Mucosa of stomach (tissue), 1 donor: ENCODE data around the gene HECW1.
"Not testable (repeated sequence)": the region's sequence is repeated elsewhere in the genome, so short reads cannot be mapped to it uniquely, and the experiment has no call there.

Source experiments
- H3K27me3 ChIP-seq: one replicate; pipeline ENCODE4 v1.7.0; 2013; ENCODE audit warnings: mild to moderate bottlenecking, low read length; ENCODE audit not compliant: control insufficient read depth, insufficient read depth
- H3K36me3 ChIP-seq: one replicate; pipeline ENCODE4 v1.7.0; 2013; ENCODE audit warnings: low read length; ENCODE audit not compliant: control insufficient read depth, insufficient read depth
- H3K4me1 ChIP-seq: one replicate; pipeline ENCODE4 v1.7.0; 2013; ENCODE audit warnings: mild to moderate bottlenecking, low read length; ENCODE audit not compliant: control insufficient read depth, insufficient read depth
- H3K4me3 ChIP-seq: one replicate; pipeline ENCODE4 v1.7.0; 2013; ENCODE audit warnings: low read length
- H3K9ac ChIP-seq: one replicate; pipeline ENCODE4 v1.7.0; 2013; ENCODE audit warnings: mild to moderate bottlenecking, low read length, moderate library complexity
- H3K9me3 ChIP-seq: one replicate; pipeline ENCODE4 v1.7.0; 2013; ENCODE audit warnings: mild to moderate bottlenecking, low read length, moderate library complexity; ENCODE audit not compliant: control insufficient read depth
- donor health status: Pancreatic carcinoma.

Gene HECW1

GRCh38 chr7:43198599-43199090, 86.2 kb downstream of the HECW1 start:
- H3K9me3 ChIP-seq: no peaks in the 10 kb centered on the region
- no peak overlapping the region for H3K4me3 ChIP-seq
- H3K4me1 ChIP-seq: no peaks in the 10 kb centered on the region
- peaks cover 4% of the 10 kb centered on the region for H3K27me3 ChIP-seq
- no peaks in the 10 kb centered on the region for H3K36me3 ChIP-seq
- H3K9ac ChIP-seq: no peak overlapping the region

GRCh38 chr7:43199371-43200160, 87.1 kb downstream of the HECW1 start:
- Histone ChIP-seq H3K27me3 (peaks cover 4% of the 10 kb centered on the region), H3K36me3 (no peaks in the 10 kb centered on the region), H3K4me1 (no peaks in the 10 kb centered on the region), H3K9ac (no peak overlapping the region), H3K9me3 (no peaks in the 10 kb centered on the region), H3K4me3 (no peak overlapping the region)

- Histone ChIP-seq H3K9me3 (no peaks in the 10 kb centered on the region), H3K36me3 (no peaks in the 10 kb centered on the region), H3K4me3 (no peak overlapping the region), H3K9ac (no peak overlapping the region), H3K4me1 (no peaks in the 10 kb centered on the region), H3K27me3 (peaks cover 4% of the 10 kb centered on the region)
These were observed 89.5 kb downstream of the HECW1 start for GRCh38 chr7:43201912-43202311.

- Histone ChIP-seq H3K9ac (no peak overlapping the region), H3K4me3 (no peak overlapping the region), H3K9me3 (no peaks in the 10 kb centered on the region), H3K27me3 (peaks cover 4% of the 10 kb centered on the region), H3K4me1 (no peaks in the 10 kb centered on the region), H3K36me3 (no peaks in the 10 kb centered on the region)
These were observed 91.6 kb downstream of the HECW1 start for GRCh38 chr7:43204081-43204480.

- no peaks in the 10 kb centered on the region for H3K36me3 ChIP-seq
- H3K27me3 ChIP-seq: peaks cover 3% of the 10 kb centered on the region
- H3K4me1 ChIP-seq: no peaks in the 10 kb centered on the region
- no peaks in the 10 kb centered on the region for H3K9me3 ChIP-seq
- H3K4me3 ChIP-seq: no peak overlapping the region
- H3K9ac ChIP-seq: no peak overlapping the region
These were observed 92.8 kb downstream of the HECW1 start for GRCh38 chr7:43205171-43205795.

GRCh38 chr7:43208242-43208641, 95.8 kb downstream of the HECW1 start:
- Histone ChIP-seq H3K4me3 (no peak overlapping the region), H3K9ac (no peak overlapping the region), H3K27me3 (no peaks in the 10 kb centered on the region)

GRCh38 chr7:43210539-43210938, 98.1 kb downstream of the HECW1 start:
- not testable (repeated sequence) for H3K36me3 ChIP-seq, H3K9ac ChIP-seq, H3K9me3 ChIP-seq, H3K4me1 ChIP-seq, H3K27me3 ChIP-seq, H3K4me3 ChIP-seq

More at GRCh38 chr7:43208242-43208641, 95.8 kb downstream of the HECW1 start:
- Histone ChIP-seq H3K36me3 (no peaks in the 10 kb centered on the region), H3K9me3 (no peaks in the 10 kb centered on the region), H3K4me1 (no peaks in the 10 kb centered on the region)

- Histone ChIP-seq H3K9me3 (no peaks in the 10 kb centered on the region), H3K4me1 (no peaks in the 10 kb centered on the region), H3K27me3 (no peaks in the 10 kb centered on the region), H3K4me3 (no peak overlapping the region), H3K36me3 (no peaks in the 10 kb centered on the region), H3K9ac (no peak overlapping the region)
These were observed 98.8 kb downstream of the HECW1 start for GRCh38 chr7:43211286-43211685.

- Histone ChIP-seq H3K36me3 (no peaks in the 10 kb centered on the region), H3K4me3 (no peak overlapping the region), H3K27me3 (no peaks in the 10 kb centered on the region), H3K9ac (no peak overlapping the region), H3K9me3 (no peaks in the 10 kb centered on the region), H3K4me1 (no peaks in the 10 kb centered on the region)
These were observed 99.2 kb downstream of the HECW1 start for GRCh38 chr7:43211693-43212092.

- no peaks in the 10 kb centered on the region for H3K27me3 ChIP-seq
These were observed 100.5 kb downstream of the HECW1 start for GRCh38 chr7:43212921-43213320.

GRCh38 chr7:43215061-43215460, 102.6 kb downstream of the HECW1 start:
- Histone ChIP-seq H3K36me3 (no peaks in the 10 kb centered on the region), H3K9ac (no peak overlapping the region), H3K27me3 (no peaks in the 10 kb centered on the region), H3K4me1 (no peaks in the 10 kb centered on the region), H3K4me3 (no peak overlapping the region), H3K9me3 (no peaks in the 10 kb centered on the region)

More at GRCh38 chr7:43212921-43213320, 100.5 kb downstream of the HECW1 start:
- Histone ChIP-seq H3K9ac (no peak overlapping the region), H3K4me3 (no peak overlapping the region), H3K36me3 (no peaks in the 10 kb centered on the region), H3K4me1 (no peaks in the 10 kb centered on the region), H3K9me3 (no peaks in the 10 kb centered on the region)

GRCh38 chr7:43217055-43217454, 104.6 kb downstream of the HECW1 start:
- no peaks in the 10 kb centered on the region for H3K27me3 ChIP-seq
- no peak overlapping the region for H3K4me3 ChIP-seq
- no peaks in the 10 kb centered on the region for H3K36me3 ChIP-seq
- no peaks in the 10 kb centered on the region for H3K9me3 ChIP-seq
- no peaks in the 10 kb centered on the region for H3K4me1 ChIP-seq
- no peak overlapping the region for H3K9ac ChIP-seq
